AML-193 (cell line): ENCODE measurements around the gene RDH5.

Source experiments
- DNase-seq, 2 experiments: peaks; one replicate each; lab custom pipeline; 2025; lab: John Stamatoyannopoulos, UW

RDH5 gene

GRCh38 chr12:55696141-55696540 is 24.1 kb upstream of the RDH5 start:
- no peak for DNase-seq

- no peak for DNase-seq
These were observed 23.3 kb upstream of the RDH5 start for GRCh38 chr12:55696796-55697462.

- no peak for DNase-seq
These were observed 22.5 kb upstream of the RDH5 start for GRCh38 chr12:55697686-55698085.

GRCh38 chr12:55698241-55698955 is 21.8 kb upstream of the RDH5 start:
- no peak for DNase-seq

- DNase-seq: no peak
These were observed 21.2 kb upstream of the RDH5 start for GRCh38 chr12:55698965-55699364.

GRCh38 chr12:55699471-55700055 is 20.6 kb upstream of the RDH5 start:
- no peak for DNase-seq

- peak; percentile 64 to 70 for DNase-seq
These were observed 19.8 kb upstream of the RDH5 start for GRCh38 chr12:55700255-55701018.

GRCh38 chr12:55702861-55703260 is 17.3 kb upstream of the RDH5 start:
- DNase-seq: no peak

GRCh38 chr12:55703288-55703687 is 16.9 kb upstream of the RDH5 start:
- DNase-seq: no peak

- DNase-seq: no peak
These were observed 16.1 kb upstream of the RDH5 start for GRCh38 chr12:55703901-55704761.

GRCh38 chr12:55704824-55705718 is 15.1 kb upstream of the RDH5 start:
- no peak for DNase-seq

- no peak for DNase-seq
These were observed 14.3 kb upstream of the RDH5 start for GRCh38 chr12:55705782-55706402.

- DNase-seq: no peak
These were observed 13.5 kb upstream of the RDH5 start for GRCh38 chr12:55706568-55707218.

GRCh38 chr12:55707219-55707671 is 12.9 kb upstream of the RDH5 start:
- peak; percentile 34 to 40 for DNase-seq

- no peak for DNase-seq
These were observed 12.1 kb upstream of the RDH5 start, which contains the start of gene ITGA7 for GRCh38 chr12:55707841-55708694. ITGA7 (minus strand) TSS chr12:55707904; CDS start chr12:55707682, 222 bp downstream.

- peak; percentile 11 to 28 for DNase-seq
These were observed 11.4 kb upstream of the RDH5 start for GRCh38 chr12:55708695-55709233.

- DNase-seq: no peak
These were observed 8.2 kb upstream of the RDH5 start for GRCh38 chr12:55711786-55712553.
